CD4-positive, alpha-beta memory T cell (primary cell): ENCODE measurements around the gene DNAJB12. TPM values are rescaled to one million over a fixed set of nuclear protein-coding genes. Genes with fewer than 3 reads are reported as not detected.
A peak's percentile ranks its signal among the peaks of the same experiment; 100 is the strongest.

ENCODE experiments used
- CTCF ChIA-PET: fragments of 350-600 bp; sonication (Branson Sonifier 250); formaldehyde crosslinking; loops from one replicate; lab custom pipeline; 2021; ENCODE audit warnings: inconsistent platforms; ENCODE audit not compliant: partially characterized antibody; lab: Charles Lee
- POLR2A ChIA-PET: fragments of 350-600 bp; sonication (Branson Sonifier 250); formaldehyde crosslinking; loops from one replicate; lab custom pipeline; 2021; ENCODE audit not compliant: partially characterized antibody; lab: Charles Lee
- DNase-seq, 5 donors: peaks; one replicate each; pipeline versions ENCODE4 v3.0.0 to v3.0.0-alpha.2; 2020 to 2022; ENCODE audit warnings: mixed read lengths in 1 of 5
- H3K27ac ChIP-seq: one replicate; pipeline ENCODE4 v1.7.0; 2013; ENCODE audit warnings: low read depth, low read length
- H3K27me3 ChIP-seq: 2 replicates; pipeline ENCODE4 v1.7.0; 2013; ENCODE audit warnings: mild to moderate bottlenecking, low read length, moderate library complexity; ENCODE audit not compliant: insufficient read depth
- H3K36me3 ChIP-seq: 2 replicates; pipeline ENCODE4 v1.7.0; 2013; ENCODE audit warnings: mild to moderate bottlenecking, low read length, moderate library complexity; ENCODE audit not compliant: insufficient read depth
- H3K4me1 ChIP-seq: 2 replicates; pipeline ENCODE4 v1.7.0; 2013; ENCODE audit warnings: mild to moderate bottlenecking, low read length, moderate library complexity; ENCODE audit not compliant: insufficient read depth
- H3K4me3 ChIP-seq, 2 donors: one replicate each; pipeline ENCODE4 v1.7.0; 2013; ENCODE audit warnings: low read length in 2 of 2, mild to moderate bottlenecking in 1 of 2
- H3K9me3 ChIP-seq, 2 donors: one replicate each; pipeline ENCODE4 v1.7.0; 2013; ENCODE audit warnings: low read length in 2 of 2, control low read depth in 1 of 2; ENCODE audit not compliant: control insufficient read depth in 1 of 2
- H3K27ac Mint-ChIP-seq, 7 donors: one replicate each; pipeline ENCODE4 v1.8.0; 2020 to 2021; ENCODE audit warnings: mixed read lengths in 7 of 7, mild to moderate bottlenecking in 6 of 7, inconsistent platforms in 3 of 7, moderate library complexity in 3 of 7
- H3K27me3 Mint-ChIP-seq, 2 donors: one replicate each; pipeline ENCODE4 v1.8.0; 2020 to 2021; ENCODE audit warnings: mixed read lengths in 2 of 2
- H3K36me3 Mint-ChIP-seq, 2 donors: one replicate each; pipeline ENCODE4 v1.8.0; 2020 to 2021; ENCODE audit warnings: mixed read lengths in 2 of 2, inconsistent platforms in 1 of 2, mild to moderate bottlenecking in 1 of 2
- H3K4me1 Mint-ChIP-seq, 4 donors: one replicate each; pipeline ENCODE4 v1.8.0; 2020 to 2021; ENCODE audit warnings: mixed read lengths in 4 of 4, mild to moderate bottlenecking in 1 of 4
- H3K4me3 Mint-ChIP-seq, 8 donors: one replicate each; pipeline ENCODE4 v1.8.0; 2020 to 2021; ENCODE audit warnings: mixed read lengths in 8 of 8, mild to moderate bottlenecking in 7 of 8, moderate library complexity in 6 of 8, inconsistent platforms in 3 of 8
- H3K9me3 Mint-ChIP-seq, 8 donors: one replicate each; pipeline ENCODE4 v1.8.0; 2020 to 2021; ENCODE audit warnings: mixed read lengths in 8 of 8, mild to moderate bottlenecking in 5 of 8, inconsistent platforms in 3 of 8, moderate library complexity in 1 of 8
- intact Hi-C: fragments of 100-400 bp; cut with micrococcal nuclease; formaldehyde crosslinking; loops from one replicate; pipeline ENCODE4 v1.15.1; 2023
- polyA plus RNA-seq, 2 donors: library from polyadenylated mRNA; unstranded; fragments of 300-500 nt; fragmentation: Illumina TruSeq; gene quantifications; one replicate each; pipeline ENCODE4 v1.2.3, GENCODE V29; 2021
- total RNA-seq, 2 experiments: library from RNA; stranded (reverse); gene quantifications; one replicate each; pipeline ENCODE4 v1.2.3, GENCODE V29; 2021

The DNAJB12 gene
- total and polyA plus RNA-seq, 4 experiments from 2014 or later: 13.4 to 26.7 (median 26.2) TPM

- Histone ChIP-seq H3K36me3 (peaks cover 25% of the 10 kb centered on the region), H3K27ac (peak overlapping the region; percentile 76), H3K9me3 (no peaks in the 10 kb centered on the region), H3K4me1 (peaks cover 62% of the 10 kb centered on the region), H3K4me3 (no peak overlapping the region), H3K27me3 (no peaks in the 10 kb centered on the region)
- Mint-ChIP-seq H3K27me3 (no peaks in the 10 kb centered on the region), H3K27ac (peak overlapping the region; percentile 82 to 98 (median 95)), H3K9me3 (no peaks in the 10 kb centered on the region), H3K36me3 (peaks cover 3 to 33% of the 10 kb centered on the region in 2 donors), H3K4me3 (peak overlapping the region in 2 of 8 donors; percentile 17 to 43), H3K4me1 (peaks cover 30 to 69% (median 55%) of the 10 kb centered on the region in 4 donors)
- CTCF ChIA-PET: interaction anchor here (0.8 to 12.9 kb wide), 59 partner anchors 10 to 441 kb away, joined by 3 to 196 read pairs (median 5); partner anchors contain the start of genes ANAPC16, ASCC1 and DDIT4
- intact Hi-C loops: loop anchor here (1.0 to 2.0 kb wide), 4 partner anchors 89 to 289 kb away; no protein-coding TSS in a partner anchor
- peak in 4 of 5 donors; percentile 44 to 68 (median 50) for DNase-seq
- POLR2A ChIA-PET: interaction anchor here (0.9 to 10.0 kb wide), 20 partner anchors 9 to 288 kb away, joined by 3 to 125 read pairs (median 4); partner anchors contain the start of genes ANAPC16, ASCC1, DDIT4 and DNAJB12
Measured at GRCh38 chr10:72337039-72337629, 17.6 kb downstream of the DNAJB12 start.

- DNase-seq: no peak
- H3K27me3 Mint-ChIP-seq: no peaks in the 10 kb centered on the region
- H3K27ac Mint-ChIP-seq: peak overlapping the region; percentile 95 to 98 (median 97)
- intact Hi-C loops: loop anchor here (1.0 to 2.0 kb wide), 4 partner anchors 88 to 288 kb away; no protein-coding TSS in a partner anchor
- ChIA-PET CTCF (interaction anchor here (0.6 to 12.9 kb wide), 44 partner anchors 9 to 440 kb away, joined by 3 to 196 read pairs (median 6); partner anchors contain the start of genes ANAPC16, ASCC1 and DDIT4), POLR2A (interaction anchor here (0.9 to 10.0 kb wide), 25 partner anchors 8 to 288 kb away, joined by 3 to 125 read pairs (median 4); partner anchors contain the start of genes ANAPC16, ASCC1, DDIT4 and DNAJB12)
- Histone ChIP-seq H3K9me3 (no peaks in the 10 kb centered on the region), H3K36me3 (peaks cover 24% of the 10 kb centered on the region), H3K27ac (peak overlapping the region; percentile 76), H3K4me1 (peaks cover 69% of the 10 kb centered on the region), H3K27me3 (no peaks in the 10 kb centered on the region), H3K4me3 (no peak overlapping the region)
- H3K9me3 Mint-ChIP-seq: no peaks in the 10 kb centered on the region
- H3K36me3 Mint-ChIP-seq: peaks cover 3 to 31% of the 10 kb centered on the region in 2 donors
- peak overlapping the region in 4 of 8 donors; percentile 21 to 92 (median 66) for H3K4me3 Mint-ChIP-seq
- peaks cover 35 to 76% (median 61%) of the 10 kb centered on the region in 4 donors for H3K4me1 Mint-ChIP-seq
Measured at GRCh38 chr10:72336259-72337038, 18.3 kb downstream of the DNAJB12 start.

DNA sequence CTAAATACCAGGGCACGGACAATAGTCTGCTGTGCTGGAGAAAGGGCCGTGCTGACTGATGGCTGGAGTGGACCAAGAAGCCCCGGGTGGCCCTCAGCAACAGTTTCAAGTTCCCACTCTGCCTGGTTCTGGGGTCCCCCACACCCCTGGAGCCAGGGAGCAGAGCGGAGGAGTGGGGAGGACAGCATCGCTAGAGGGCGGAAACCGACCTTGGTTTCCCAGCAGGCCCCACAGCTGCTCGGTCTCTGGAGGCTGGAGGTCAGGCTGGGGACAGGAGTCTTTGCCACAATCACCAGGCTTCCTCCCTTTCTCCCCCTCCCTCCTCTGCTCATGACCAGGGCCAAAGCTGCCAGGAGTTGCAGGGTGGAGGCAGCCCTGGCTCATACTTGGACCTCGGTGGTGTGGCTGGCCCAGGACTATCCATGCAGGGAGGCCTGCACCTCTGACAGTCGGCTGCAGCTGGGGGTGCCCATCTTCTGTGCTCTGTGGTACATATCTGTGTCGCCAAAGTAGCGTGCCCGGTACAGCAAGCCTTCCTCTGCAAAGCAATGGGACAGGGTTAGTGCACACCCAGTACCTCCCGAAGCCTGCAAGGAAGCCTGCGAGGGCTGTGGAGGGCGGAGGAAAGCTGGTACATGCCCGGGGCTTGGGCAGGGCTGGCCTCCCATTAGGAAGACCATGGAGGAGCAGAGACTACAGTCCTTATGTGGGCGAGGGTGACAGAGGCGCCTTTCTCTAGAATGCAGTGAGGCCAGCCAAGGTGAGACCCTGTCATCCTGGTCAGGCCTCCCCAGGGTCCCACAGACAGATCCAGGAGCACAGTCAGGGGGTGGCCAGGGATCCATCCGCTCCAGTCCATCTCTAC, 19.1 kb downstream of the DNAJB12 start:
- peak overlapping the region; percentile 76 for H3K27ac ChIP-seq
- POLR2A ChIA-PET: interaction anchor here (0.7 to 10.0 kb wide), 26 partner anchors 9 to 485 kb away, joined by 3 to 125 read pairs (median 5); partner anchors contain the start of genes ANAPC16, ASCC1, DDIT4 and DNAJB12
- H3K9me3 ChIP-seq: no peaks in the 10 kb centered on the region
- peaks cover 74% of the 10 kb centered on the region for H3K4me1 ChIP-seq
- no peaks in the 10 kb centered on the region for H3K9me3 Mint-ChIP-seq
- CTCF ChIA-PET: interaction anchor here (0.6 to 12.9 kb wide), 17 partner anchors 8 to 439 kb away, joined by 3 to 196 read pairs (median 17); partner anchors contain the start of genes ANAPC16, ASCC1 and DDIT4
- peak overlapping the region; percentile 95 to 98 (median 97) for H3K27ac Mint-ChIP-seq
- H3K27me3 ChIP-seq: no peaks in the 10 kb centered on the region
- DNase-seq: peak in 4 of 5 donors; percentile 66 to 73 (median 71)
- peaks cover 40 to 78% (median 65%) of the 10 kb centered on the region in 4 donors for H3K4me1 Mint-ChIP-seq
- H3K36me3 Mint-ChIP-seq: peaks cover 3 to 24% of the 10 kb centered on the region in 2 donors
- H3K36me3 ChIP-seq: peaks cover 17% of the 10 kb centered on the region
- peak overlapping the region in 1 of 2 donors; percentile 38 for H3K4me3 ChIP-seq
- no peaks in the 10 kb centered on the region for H3K27me3 Mint-ChIP-seq
- intact Hi-C loops: loop anchor here (1.0 to 2.0 kb wide), 5 partner anchors 16 to 120 kb away; no protein-coding TSS in a partner anchor
- H3K4me3 Mint-ChIP-seq: peak overlapping the region; percentile 6 to 92 (median 74)

GRCh38 chr10:72334825-72335393, 19.8 kb downstream of the DNAJB12 start:
- Mint-ChIP-seq H3K9me3 (no peaks in the 10 kb centered on the region), H3K27me3 (no peaks in the 10 kb centered on the region), H3K36me3 (peaks cover 3 to 20% of the 10 kb centered on the region in 2 donors), H3K4me1 (peaks cover 44 to 81% (median 69%) of the 10 kb centered on the region in 4 donors), H3K4me3 (peak overlapping the region in 7 of 8 donors; percentile 41 to 92 (median 75)), H3K27ac (peak overlapping the region; percentile 95 to 98 (median 97))
- CTCF ChIA-PET: interaction anchor here (1.0 to 12.9 kb wide), 17 partner anchors 8 to 438 kb away, joined by 3 to 196 read pairs (median 6); partner anchors contain the start of genes ANAPC16, ASCC1 and DDIT4
- DNase-seq: peak; percentile 94 to 96 (median 95)
- H3K4me1 ChIP-seq: peaks cover 75% of the 10 kb centered on the region
- POLR2A ChIA-PET: interaction anchor here (0.7 to 10.0 kb wide), 23 partner anchors 8 to 484 kb away, joined by 3 to 125 read pairs (median 5); partner anchors contain the start of genes ANAPC16, ASCC1, DDIT4 and DNAJB12
- H3K9me3 ChIP-seq: no peaks in the 10 kb centered on the region
- peaks cover 14% of the 10 kb centered on the region for H3K36me3 ChIP-seq
- H3K27me3 ChIP-seq: no peaks in the 10 kb centered on the region
- peak overlapping the region; percentile 76 for H3K27ac ChIP-seq
- H3K4me3 ChIP-seq: peak overlapping the region in 1 of 2 donors; percentile 41
- intact Hi-C loops: loop anchor here (1.0 kb wide), 4 partner anchors 16 to 120 kb away; no protein-coding TSS in a partner anchor

- Histone ChIP-seq H3K27ac (peak overlapping the region; percentile 76), H3K4me3 (peak overlapping the region in 1 of 2 donors; percentile 41), H3K27me3 (no peaks in the 10 kb centered on the region), H3K4me1 (peaks cover 81% of the 10 kb centered on the region), H3K9me3 (no peaks in the 10 kb centered on the region), H3K36me3 (peaks cover 14% of the 10 kb centered on the region)
- no peak for DNase-seq
- intact Hi-C loops: no loop called here
- peak overlapping the region; percentile 95 to 98 (median 97) for H3K27ac Mint-ChIP-seq
- peak overlapping the region in 7 of 8 donors; percentile 41 to 92 (median 75) for H3K4me3 Mint-ChIP-seq
- peaks cover 3 to 20% of the 10 kb centered on the region in 2 donors for H3K36me3 Mint-ChIP-seq
- H3K27me3 Mint-ChIP-seq: no peaks in the 10 kb centered on the region
- H3K9me3 Mint-ChIP-seq: no peaks in the 10 kb centered on the region
- CTCF ChIA-PET: interaction anchor here (0.6 to 12.9 kb wide), 16 partner anchors 7 to 437 kb away, joined by 3 to 196 read pairs (median 5); partner anchors contain the start of genes ANAPC16, ASCC1 and DDIT4
- peaks cover 49 to 87% (median 74%) of the 10 kb centered on the region in 4 donors for H3K4me1 Mint-ChIP-seq
- POLR2A ChIA-PET: interaction anchor here (0.8 to 10.0 kb wide), 20 partner anchors 8 to 484 kb away, joined by 3 to 125 read pairs (median 7); partner anchors contain the start of genes ANAPC16, ASCC1, DDIT4 and DNAJB12
Measured at GRCh38 chr10:72334196-72334824, 20.4 kb downstream of the DNAJB12 start.
